HCT116 (cell line): ENCODE data around the gene CCDC195. TPM values are rescaled to one million over a fixed set of nuclear protein-coding genes. Genes with fewer than 3 reads are reported as not detected.

Experiments used
- ATAC-seq: fragments of 200-7000 bp; cut with Tn5 transposase; 2 replicates; pipeline ENCODE4 v1.9.1; 2020; ENCODE audit warnings: mild to moderate bottlenecking, moderate library complexity
- BruUV-seq: library from RNA; stranded (reverse); fragments of 400-500 nt; replicated peaks from 2 replicates; lab custom pipeline; 2021; lab: Mats Ljungman, UMichigan
- CTCF ChIA-PET: fragments of 300-600 bp; sonication (Branson Sonifier 250); formaldehyde crosslinking; loops from one replicate; lab custom pipeline; 2021; ENCODE audit warnings: antibody characterized with exemption; lab: Charles Lee
- POLR2A ChIA-PET: fragments of 300-600, 350-600 bp; sonication (Branson Sonifier 250); formaldehyde crosslinking; loops from one replicate; lab custom pipeline; 2021; ENCODE audit warnings: antibody characterized with exemption; lab: Charles Lee
- RAD21 ChIA-PET, 2 experiments: fragments of 300-600 bp; sonication (Branson Sonifier 250); formaldehyde crosslinking; loops; one replicate each; lab custom pipeline; 2023; ENCODE audit warnings: low total read pairs in 2 of 2; ENCODE audit not compliant: uncharacterized antibody in 2 of 2, unreplicated experiment in 2 of 2, low non-redundant PET in 1 of 2; lab: Charles Lee
- DNase-seq: peaks from one replicate; pipeline ENCODE4 v3.0.0-alpha.2; 2010; ENCODE audit warnings: low read depth, low spot score
- H2AFZ ChIP-seq: fragments of 200-600 bp; shearing (Covaris generic), sonication (generic); 2 replicates; pipeline ENCODE4 v1.6.1; 2017; ENCODE audit warnings: low read depth, mixed run types, mixed read lengths, antibody characterized with exemption, low read length; ENCODE audit not compliant: poor library complexity, severe bottlenecking
- H3K27ac ChIP-seq: 2 replicates; pipeline ENCODE4 v1.5.1; 2012; ENCODE audit warnings: low read depth, low read length
- H3K27me3 ChIP-seq: fragments of 200-600 bp; sonication (generic); 2 replicates; pipeline ENCODE4 v1.6.1; 2016; ENCODE audit warnings: mixed run types, low read length, mixed read lengths; ENCODE audit not compliant: insufficient read depth
- H3K36me3 ChIP-seq, 2 experiments: fragments of 200-500 bp in 1 of 2; fragments of 200-600 bp in 1 of 2; sonication (Bioruptor generic) in 1 of 2; sonication (generic) in 1 of 2; 2 replicates each; pipeline versions ENCODE4 v1.5.1 to v1.6.1; 2014 to 2016; ENCODE audit warnings: low read length in 2 of 2, inconsistent platforms in 1 of 2, mixed read lengths in 1 of 2, mixed run types in 1 of 2; ENCODE audit not compliant: insufficient read depth in 2 of 2, control insufficient read depth in 1 of 2
- H3K4me1 ChIP-seq, 2 experiments: fragments of 200-600 bp in 1 of 2; sonication (generic) in 1 of 2; 2 replicates each; pipeline versions ENCODE4 v1.5.1 to v1.6.1; 2012 to 2017; ENCODE audit warnings: low read length in 2 of 2, inconsistent platforms in 1 of 2, mild to moderate bottlenecking in 1 of 2, mixed read lengths in 1 of 2, mixed run types in 1 of 2, moderate library complexity in 1 of 2; ENCODE audit not compliant: insufficient read depth in 2 of 2, control insufficient read depth in 1 of 2
- H3K4me2 ChIP-seq: fragments of 200-600 bp; sonication (generic); 2 replicates; pipeline ENCODE4 v1.6.1; 2017; ENCODE audit warnings: mixed run types, low read length, mixed read lengths
- H3K4me3 ChIP-seq, 2 experiments: fragments of 200-600 bp in 1 of 2; sonication (generic) in 1 of 2; replicated peaks in 1 of 2; 2 replicates each; pipeline ENCODE4 v1.5.1; 2011 to 2016; ENCODE audit warnings: low read length in 2 of 2, control low read depth in 1 of 2, low read depth in 1 of 2, mild to moderate bottlenecking in 1 of 2, mixed read lengths in 1 of 2, mixed run types in 1 of 2
- H3K79me2 ChIP-seq: fragments of 200-600 bp; sonication (generic); 2 replicates; pipeline ENCODE4 v1.6.1; 2017; ENCODE audit warnings: mild to moderate bottlenecking, mixed run types, low read length, moderate library complexity, mixed read lengths; ENCODE audit not compliant: insufficient read depth
- H3K9ac ChIP-seq: fragments of 200-600 bp; sonication (generic); 2 replicates; pipeline ENCODE4 v1.6.1; 2016; ENCODE audit warnings: low read length, mixed read lengths
- H3K9me2 ChIP-seq: fragments of 200-600 bp; sonication (generic), shearing (Covaris generic); 2 replicates; pipeline ENCODE4 v1.6.1; 2017; ENCODE audit warnings: mixed run types, mild to moderate bottlenecking, moderate library complexity; ENCODE audit not compliant: insufficient read depth
- H3K9me3 ChIP-seq, 2 experiments: fragments of 200-500 bp in 1 of 2; fragments of 200-600 bp in 1 of 2; sonication (Bioruptor generic) in 1 of 2; sonication (generic) in 1 of 2; 2 replicates each; pipeline ENCODE4 v1.6.1; 2014 to 2017; ENCODE audit warnings: low read length in 2 of 2, mixed read lengths in 2 of 2, inconsistent platforms in 1 of 2, low read depth in 1 of 2, mild to moderate bottlenecking in 1 of 2, mixed run types in 1 of 2, moderate library complexity in 1 of 2; ENCODE audit not compliant: control insufficient read depth in 1 of 2, insufficient read depth in 1 of 2
- H4K20me1 ChIP-seq: fragments of 200-600 bp; sonication (generic), shearing (Covaris generic); 2 replicates; pipeline ENCODE4 v1.6.1; 2017; ENCODE audit warnings: mixed run types, mild to moderate bottlenecking, moderate library complexity; ENCODE audit not compliant: insufficient read depth
- ATF3 ChIP-seq: IDR thresholded peaks from 2 replicates; pipeline ENCODE4 v1.6.1; 2012
- CBX3 ChIP-seq: IDR thresholded peaks from 2 replicates; pipeline ENCODE4 v1.6.1; 2012; ENCODE audit warnings: low read depth
- CEBPB ChIP-seq: IDR thresholded peaks from 2 replicates; pipeline ENCODE4 v1.6.1; 2012; ENCODE audit warnings: low read depth
- EGR1 ChIP-seq: IDR thresholded peaks from 2 replicates; pipeline ENCODE4 v1.6.1; 2012; ENCODE audit warnings: low read depth
- ELF1 ChIP-seq: IDR thresholded peaks from 2 replicates; pipeline ENCODE4 v1.6.1; 2012; ENCODE audit warnings: low read depth, borderline replicate concordance
- EZH2 ChIP-seq: fragments of 200-600 bp; sonication (generic); IDR thresholded peaks from 2 replicates; pipeline ENCODE4 v1.6.1; 2017; ENCODE audit warnings: antibody characterized with exemption, mixed run types
- JUND ChIP-seq: IDR thresholded peaks from 2 replicates; pipeline ENCODE4 v1.6.1; 2012
- POLR2A ChIP-seq: IDR thresholded peaks from 2 replicates; pipeline ENCODE4 v1.7.0; 2011; ENCODE audit warnings: borderline replicate concordance; ENCODE audit not compliant: insufficient read depth, insufficient read length; ENCODE audit errors: extremely low read depth
- POLR2AphosphoS5 ChIP-seq: IDR thresholded peaks from 2 replicates; pipeline ENCODE4 v1.6.1; 2011; ENCODE audit warnings: mild to moderate bottlenecking, low read depth, low read length, moderate library complexity
- RAD21 ChIP-seq: IDR thresholded peaks from 2 replicates; pipeline ENCODE4 v1.6.1; 2012; ENCODE audit warnings: low read depth, mild to moderate bottlenecking
- SIN3A ChIP-seq: IDR thresholded peaks from 2 replicates; pipeline ENCODE4 v1.6.1; 2012; ENCODE audit warnings: low read depth
- SP1 ChIP-seq: IDR thresholded peaks from 2 replicates; pipeline ENCODE4 v1.6.1; 2012; ENCODE audit warnings: low read depth
- SRF ChIP-seq: IDR thresholded peaks from 2 replicates; pipeline ENCODE4 v1.6.1; 2012; ENCODE audit warnings: low read depth
- TCF7L2 ChIP-seq: IDR thresholded peaks from 2 replicates; pipeline ENCODE4 v1.7.0; 2011; ENCODE audit warnings: borderline replicate concordance, inconsistent platforms; ENCODE audit not compliant: insufficient read depth, insufficient read length; ENCODE audit errors: extremely low read depth
- YY1 ChIP-seq: IDR thresholded peaks from 2 replicates; pipeline ENCODE4 v1.6.1; 2011; ENCODE audit warnings: low read length, low read depth, moderate library complexity, mild to moderate bottlenecking; ENCODE audit not compliant: insufficient replicate concordance; ENCODE audit errors: extremely low read depth
- ZBTB33 ChIP-seq: IDR thresholded peaks from 2 replicates; pipeline ENCODE4 v1.6.1; 2011; ENCODE audit warnings: mild to moderate bottlenecking, low read length, moderate library complexity; ENCODE audit not compliant: insufficient replicate concordance; ENCODE audit errors: extremely low read depth
- intact Hi-C: fragments of 100-400 bp; cut with micrococcal nuclease; formaldehyde crosslinking; loops from 2 replicates; pipeline ENCODE4 v1.10.0; 2022
- total RNA-seq: library from RNA; stranded (reverse); gene quantifications from one replicate; pipeline ENCODE4 v1.2.1, GENCODE V29; 2021; ENCODE audit not compliant: unreplicated experiment
- TF ChIP-seq, protein P1 (sequence below), 3 experiments: fragments of 200-600 bp in 1 of 3; sonication (generic) in 1 of 3; IDR thresholded peaks in 2 of 3; conservative IDR thresholded peaks in 1 of 3; 2 replicates each; pipeline ENCODE4 v1.5.1; 2012 to 2017; ENCODE audit warnings: low read depth in 2 of 3, low read length in 2 of 3, antibody characterized with exemption in 1 of 3, borderline replicate concordance in 1 of 3, control low read depth in 1 of 3, mild to moderate bottlenecking in 1 of 3, mixed read lengths in 1 of 3, mixed run types in 1 of 3, moderate library complexity in 1 of 3; ENCODE audit not compliant: insufficient read depth in 1 of 3
- TF ChIP-seq, protein P2 (sequence below): IDR thresholded peaks from 2 replicates; pipeline ENCODE4 v1.6.1; 2012
- TF ChIP-seq, protein P3 (sequence below): IDR thresholded peaks from 2 replicates; pipeline ENCODE4 v1.6.1; 2012; ENCODE audit warnings: low read depth

Gene CCDC195
- total RNA-seq, 1 experiment from 2014 or later, result not detected

DNA sequence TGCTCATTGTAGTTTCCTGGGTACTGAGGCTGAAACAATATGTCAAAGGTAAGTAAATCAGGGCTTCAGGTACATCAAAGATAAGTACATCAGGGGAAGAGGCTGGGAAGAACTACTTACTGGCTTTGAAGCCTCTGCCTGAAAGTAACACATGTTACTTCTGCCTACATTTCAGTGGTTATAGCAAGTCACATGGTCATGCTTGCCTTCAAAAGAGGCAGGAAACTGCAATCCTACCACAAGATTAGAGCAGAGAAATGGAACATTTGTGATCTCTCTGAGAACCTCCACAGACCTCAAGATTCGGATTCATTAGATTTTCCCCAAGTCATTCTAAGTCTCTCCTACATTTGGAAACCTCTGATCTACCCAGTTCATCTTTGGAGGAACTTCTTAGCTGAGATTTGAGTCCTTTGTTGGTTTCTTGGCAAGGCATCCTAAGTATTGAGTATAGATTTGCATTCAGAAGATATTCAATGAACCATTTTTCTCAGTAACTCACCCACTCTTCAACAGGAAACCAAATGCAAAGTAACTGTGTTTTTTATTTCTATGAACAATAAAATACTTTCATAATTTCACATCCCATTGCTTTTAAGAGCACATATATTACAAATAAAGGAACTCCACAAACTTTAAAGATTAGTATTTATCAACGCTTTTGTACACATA, 48.5 kb upstream of the CCDC195 start:
- Histone ChIP-seq H3K4me3 (no peak overlapping the region), H3K4me1 (no peaks in the 10 kb centered on the region), H2AFZ (no peak overlapping the region), H3K9me3 (no peaks in the 10 kb centered on the region), H3K9ac (no peak overlapping the region), H3K27ac (no peak overlapping the region), H4K20me1 (no peaks in the 10 kb centered on the region), H3K36me3 (no peaks in the 10 kb centered on the region), H3K27me3 (no peaks in the 10 kb centered on the region), H3K9me2 (no peaks in the 10 kb centered on the region), H3K4me2 (no peak overlapping the region), H3K79me2 (no peaks in the 10 kb centered on the region)
- DNase-seq (no peak), ATAC-seq (no peak)
- TF ChIP-seq YY1, result no peak
- TF ChIP-seq ELF1, result no peak
- TF ChIP-seq, protein P1, sequence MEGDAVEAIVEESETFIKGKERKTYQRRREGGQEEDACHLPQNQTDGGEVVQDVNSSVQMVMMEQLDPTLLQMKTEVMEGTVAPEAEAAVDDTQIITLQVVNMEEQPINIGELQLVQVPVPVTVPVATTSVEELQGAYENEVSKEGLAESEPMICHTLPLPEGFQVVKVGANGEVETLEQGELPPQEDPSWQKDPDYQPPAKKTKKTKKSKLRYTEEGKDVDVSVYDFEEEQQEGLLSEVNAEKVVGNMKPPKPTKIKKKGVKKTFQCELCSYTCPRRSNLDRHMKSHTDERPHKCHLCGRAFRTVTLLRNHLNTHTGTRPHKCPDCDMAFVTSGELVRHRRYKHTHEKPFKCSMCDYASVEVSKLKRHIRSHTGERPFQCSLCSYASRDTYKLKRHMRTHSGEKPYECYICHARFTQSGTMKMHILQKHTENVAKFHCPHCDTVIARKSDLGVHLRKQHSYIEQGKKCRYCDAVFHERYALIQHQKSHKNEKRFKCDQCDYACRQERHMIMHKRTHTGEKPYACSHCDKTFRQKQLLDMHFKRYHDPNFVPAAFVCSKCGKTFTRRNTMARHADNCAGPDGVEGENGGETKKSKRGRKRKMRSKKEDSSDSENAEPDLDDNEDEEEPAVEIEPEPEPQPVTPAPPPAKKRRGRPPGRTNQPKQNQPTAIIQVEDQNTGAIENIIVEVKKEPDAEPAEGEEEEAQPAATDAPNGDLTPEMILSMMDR (IDR thresholded peaks at IDR 0.05 in 2 of 3, conservative IDR thresholded peaks at IDR 0.05 in 1 of 3; ENCODE audit: borderline replicate concordance in 1 of 3, insufficient read depth in 1 of 3, low read depth in 2 of 3, low read length in 2 of 3), result no peak
- no peak for TF ChIP-seq SIN3A
- no peak for TF ChIP-seq SP1
- no peak for TF ChIP-seq JUND
- TF ChIP-seq, protein P2, sequence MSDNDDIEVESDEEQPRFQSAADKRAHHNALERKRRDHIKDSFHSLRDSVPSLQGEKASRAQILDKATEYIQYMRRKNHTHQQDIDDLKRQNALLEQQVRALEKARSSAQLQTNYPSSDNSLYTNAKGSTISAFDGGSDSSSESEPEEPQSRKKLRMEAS, result no peak
- TF ChIP-seq TCF7L2, result no peak
- no peak for TF ChIP-seq ZBTB33
- no peak for TF ChIP-seq POLR2A
- no peak for TF ChIP-seq CBX3
- no peak for TF ChIP-seq SRF
- TF ChIP-seq RAD21, result no peak
- TF ChIP-seq POLR2AphosphoS5, result no peak
- TF ChIP-seq ATF3, result no peak
- TF ChIP-seq EGR1, result no peak
- TF ChIP-seq EZH2, result no peak
- TF ChIP-seq, protein P3, sequence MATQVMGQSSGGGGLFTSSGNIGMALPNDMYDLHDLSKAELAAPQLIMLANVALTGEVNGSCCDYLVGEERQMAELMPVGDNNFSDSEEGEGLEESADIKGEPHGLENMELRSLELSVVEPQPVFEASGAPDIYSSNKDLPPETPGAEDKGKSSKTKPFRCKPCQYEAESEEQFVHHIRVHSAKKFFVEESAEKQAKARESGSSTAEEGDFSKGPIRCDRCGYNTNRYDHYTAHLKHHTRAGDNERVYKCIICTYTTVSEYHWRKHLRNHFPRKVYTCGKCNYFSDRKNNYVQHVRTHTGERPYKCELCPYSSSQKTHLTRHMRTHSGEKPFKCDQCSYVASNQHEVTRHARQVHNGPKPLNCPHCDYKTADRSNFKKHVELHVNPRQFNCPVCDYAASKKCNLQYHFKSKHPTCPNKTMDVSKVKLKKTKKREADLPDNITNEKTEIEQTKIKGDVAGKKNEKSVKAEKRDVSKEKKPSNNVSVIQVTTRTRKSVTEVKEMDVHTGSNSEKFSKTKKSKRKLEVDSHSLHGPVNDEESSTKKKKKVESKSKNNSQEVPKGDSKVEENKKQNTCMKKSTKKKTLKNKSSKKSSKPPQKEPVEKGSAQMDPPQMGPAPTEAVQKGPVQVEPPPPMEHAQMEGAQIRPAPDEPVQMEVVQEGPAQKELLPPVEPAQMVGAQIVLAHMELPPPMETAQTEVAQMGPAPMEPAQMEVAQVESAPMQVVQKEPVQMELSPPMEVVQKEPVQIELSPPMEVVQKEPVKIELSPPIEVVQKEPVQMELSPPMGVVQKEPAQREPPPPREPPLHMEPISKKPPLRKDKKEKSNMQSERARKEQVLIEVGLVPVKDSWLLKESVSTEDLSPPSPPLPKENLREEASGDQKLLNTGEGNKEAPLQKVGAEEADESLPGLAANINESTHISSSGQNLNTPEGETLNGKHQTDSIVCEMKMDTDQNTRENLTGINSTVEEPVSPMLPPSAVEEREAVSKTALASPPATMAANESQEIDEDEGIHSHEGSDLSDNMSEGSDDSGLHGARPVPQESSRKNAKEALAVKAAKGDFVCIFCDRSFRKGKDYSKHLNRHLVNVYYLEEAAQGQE, result no peak
- TF ChIP-seq CEBPB, result no peak
- ChIA-PET POLR2A (no interaction called here), CTCF (no interaction called here), RAD21 (no interaction called here)
- intact Hi-C loops, result no loop called here
- no TSS peak for BruUV-seq
